Breast epithelium (tissue), 4 donors: ENCODE measurements around the gene NRGN. TPM values are rescaled to one million over a fixed set of nuclear protein-coding genes. Genes with fewer than 3 reads are reported as not detected.
A peak's percentile ranks its signal among the peaks of the same experiment; 100 is the strongest.

Experiments used
- DNase-seq, 2 donors: peaks; one replicate each; pipeline ENCODE4 v3.0.0-alpha.2; 2019; ENCODE audit warnings: low spot score in 2 of 2
- H3K27ac ChIP-seq, 2 donors: fragments of 200-600 bp; sonication (generic) in 1 of 2; one replicate each; pipeline ENCODE4 v1.5.1; 2016 to 2019; ENCODE audit warnings: mild to moderate bottlenecking in 1 of 2
- H3K27me3 ChIP-seq, 2 donors: fragments of 200-600 bp; sonication (generic) in 1 of 2; one replicate each; pipeline versions ENCODE4 v1.5.1 to v1.6.0; 2017 to 2019; ENCODE audit warnings: control low read depth in 1 of 2, mild to moderate bottlenecking in 1 of 2
- H3K36me3 ChIP-seq: fragments of 200-600 bp; one replicate; pipeline ENCODE4 v1.5.1; 2019
- H3K4me1 ChIP-seq, 2 donors: fragments of 200-600 bp; sonication (generic); one replicate each; pipeline ENCODE4 v1.5.1; 2016 to 2019; ENCODE audit warnings: control low read depth in 1 of 2
- H3K4me3 ChIP-seq, 3 donors: fragments of 200-600 bp; sonication (generic); 1 replicate in 2 of 3; 2 replicates in 1 of 3; pipeline ENCODE4 v1.5.1; 2016 to 2019; ENCODE audit warnings: mild to moderate bottlenecking in 3 of 3, moderate library complexity in 2 of 3
- H3K9me3 ChIP-seq, 2 donors: fragments of 200-600 bp; sonication (generic) in 1 of 2; one replicate each; pipeline ENCODE4 v1.5.1; 2016 to 2019; ENCODE audit warnings: control low read depth in 1 of 2
- POLR2A ChIP-seq: fragments of 450-650 bp; IDR thresholded peaks from one replicate; pipeline ENCODE4 v1.6.1; 2016; ENCODE audit warnings: antibody characterized with exemption, mild to moderate bottlenecking, moderate library complexity
- POLR2AphosphoS5 ChIP-seq, 3 donors: sonication (generic); formaldehyde crosslinking; IDR thresholded peaks; one replicate each; pipeline ENCODE4 v1.6.1; 2017; ENCODE audit warnings: antibody characterized with exemption in 3 of 3
- intact Hi-C: fragments of 100-400 bp; cut with DNase I; formaldehyde crosslinking; loops from one replicate; pipeline ENCODE4 v1.15.1; 2023; ENCODE audit warnings: low total_unique reads
- total RNA-seq, 3 donors: library from RNA; depleted of rRNA; stranded (reverse); fragments of >200 nt; gene quantifications; one replicate each; pipeline ENCODE4 v1.1.0, GENCODE V29; 2016
- TF ChIP-seq, protein P1 (sequence below), 3 donors: fragments of 450-650 bp; IDR thresholded peaks; one replicate each; pipeline ENCODE4 v1.5.1; 2016 to 2017; ENCODE audit warnings: antibody characterized with exemption in 3 of 3, mild to moderate bottlenecking in 3 of 3, moderate library complexity in 3 of 3

NRGN gene
- total RNA-seq, 3 donors from 2014 or later = 0.33 to 0.48 (median 0.44) TPM

GRCh38 chr11:124783002-124783401 is 43.3 kb downstream of the NRGN start:
- TF ChIP-seq POLR2A = no peak
- TF ChIP-seq, protein P1, sequence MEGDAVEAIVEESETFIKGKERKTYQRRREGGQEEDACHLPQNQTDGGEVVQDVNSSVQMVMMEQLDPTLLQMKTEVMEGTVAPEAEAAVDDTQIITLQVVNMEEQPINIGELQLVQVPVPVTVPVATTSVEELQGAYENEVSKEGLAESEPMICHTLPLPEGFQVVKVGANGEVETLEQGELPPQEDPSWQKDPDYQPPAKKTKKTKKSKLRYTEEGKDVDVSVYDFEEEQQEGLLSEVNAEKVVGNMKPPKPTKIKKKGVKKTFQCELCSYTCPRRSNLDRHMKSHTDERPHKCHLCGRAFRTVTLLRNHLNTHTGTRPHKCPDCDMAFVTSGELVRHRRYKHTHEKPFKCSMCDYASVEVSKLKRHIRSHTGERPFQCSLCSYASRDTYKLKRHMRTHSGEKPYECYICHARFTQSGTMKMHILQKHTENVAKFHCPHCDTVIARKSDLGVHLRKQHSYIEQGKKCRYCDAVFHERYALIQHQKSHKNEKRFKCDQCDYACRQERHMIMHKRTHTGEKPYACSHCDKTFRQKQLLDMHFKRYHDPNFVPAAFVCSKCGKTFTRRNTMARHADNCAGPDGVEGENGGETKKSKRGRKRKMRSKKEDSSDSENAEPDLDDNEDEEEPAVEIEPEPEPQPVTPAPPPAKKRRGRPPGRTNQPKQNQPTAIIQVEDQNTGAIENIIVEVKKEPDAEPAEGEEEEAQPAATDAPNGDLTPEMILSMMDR (IDR thresholded peaks at IDR 0.05) = no peak
- no peak for TF ChIP-seq POLR2AphosphoS5 (IDR thresholded peaks at IDR 0.05)
- no peak overlapping the region for H3K27ac ChIP-seq
- no peaks in the 10 kb centered on the region for H3K9me3 ChIP-seq
- intact Hi-C loops = no loop called here
- no peaks in the 10 kb centered on the region for H3K36me3 ChIP-seq
- no peak overlapping the region for H3K4me3 ChIP-seq
- no peaks in the 10 kb centered on the region for H3K4me1 ChIP-seq
- no peak for DNase-seq
- no peaks in the 10 kb centered on the region for H3K27me3 ChIP-seq

- Histone ChIP-seq H3K36me3 (no peaks in the 10 kb centered on the region), H3K9me3 (no peaks in the 10 kb centered on the region), H3K4me3 (no peak overlapping the region), H3K27ac (no peak overlapping the region), H3K27me3 (no peaks in the 10 kb centered on the region), H3K4me1 (no peaks in the 10 kb centered on the region)
- DNase-seq = no peak
- intact Hi-C loops = no loop called here
- TF ChIP-seq POLR2AphosphoS5 (IDR thresholded peaks at IDR 0.05) = no peak
- TF ChIP-seq, protein P1 (IDR thresholded peaks at IDR 0.05) = no peak
- no peak for TF ChIP-seq POLR2A
Observed at GRCh38 chr11:124784051-124784450, 44.3 kb downstream of the NRGN start.

- Histone ChIP-seq H3K36me3 (no peaks in the 10 kb centered on the region), H3K4me1 (no peaks in the 10 kb centered on the region), H3K4me3 (no peak overlapping the region), H3K9me3 (no peaks in the 10 kb centered on the region), H3K27me3 (no peaks in the 10 kb centered on the region), H3K27ac (no peak overlapping the region)
- TF ChIP-seq POLR2AphosphoS5 (IDR thresholded peaks at IDR 0.05) = no peak
- TF ChIP-seq, protein P1 (IDR thresholded peaks at IDR 0.05) = no peak
- no peak for TF ChIP-seq POLR2A
- no peak for DNase-seq
- intact Hi-C loops = no loop called here
Observed at GRCh38 chr11:124788521-124788920, 48.8 kb downstream of the NRGN start.

- Histone ChIP-seq H3K4me3 (no peak overlapping the region), H3K9me3 (no peaks in the 10 kb centered on the region), H3K4me1 (no peaks in the 10 kb centered on the region), H3K27me3 (no peaks in the 10 kb centered on the region), H3K27ac (no peak overlapping the region), H3K36me3 (no peaks in the 10 kb centered on the region)
- intact Hi-C loops = loop anchor here (5.0 kb wide), 1 partner anchor 86 kb away; no protein-coding TSS in a partner anchor
- no peak for DNase-seq
- no peak for TF ChIP-seq POLR2A
- TF ChIP-seq, protein P1 (IDR thresholded peaks at IDR 0.05) = no peak
- TF ChIP-seq POLR2AphosphoS5 (IDR thresholded peaks at IDR 0.05) = no peak
Observed at GRCh38 chr11:124791626-124792341, 52.0 kb downstream of the NRGN start.

DNA sequence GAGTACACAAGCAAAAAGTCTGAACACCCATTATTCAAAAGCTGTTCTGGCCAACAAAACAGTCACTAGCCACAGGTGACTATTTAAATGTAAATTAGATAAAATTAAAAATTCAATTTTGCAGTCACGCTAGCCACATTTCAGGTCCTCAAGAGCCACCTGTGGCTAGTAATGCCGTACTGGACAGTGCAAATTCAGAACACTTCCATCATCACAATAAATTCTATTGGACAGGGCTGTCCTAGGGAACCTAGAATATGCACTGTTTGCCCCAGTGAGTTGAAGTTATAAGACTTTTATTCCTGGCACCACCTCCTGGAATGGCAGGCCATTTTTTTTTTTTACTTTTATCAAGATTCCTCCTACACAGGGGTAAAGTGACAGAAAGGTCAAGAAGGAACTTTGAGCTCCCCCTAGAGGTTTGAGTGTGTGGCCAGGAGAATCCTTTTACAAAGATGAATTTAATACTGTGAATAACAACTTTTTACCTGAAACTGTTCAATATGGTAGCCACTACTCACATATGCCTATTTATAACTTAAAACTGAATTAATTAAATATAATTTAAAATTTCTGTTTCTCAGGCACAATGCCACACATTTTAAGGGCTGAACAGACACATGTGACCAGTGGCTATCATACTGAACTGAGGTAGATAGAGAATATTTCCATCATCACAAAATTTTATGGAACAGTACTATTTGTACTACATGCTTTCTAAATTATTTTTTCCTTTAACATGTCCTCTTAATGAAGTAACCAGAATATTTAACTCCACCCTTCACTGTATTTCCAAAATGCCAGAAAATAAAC is 53.9 kb downstream of the NRGN start:
- H3K9me3 ChIP-seq = no peaks in the 10 kb centered on the region
- no peak overlapping the region for H3K4me3 ChIP-seq
- TF ChIP-seq POLR2A = no peak
- TF ChIP-seq, protein P1 (IDR thresholded peaks at IDR 0.05) = peak in 2 of 3 donors; percentile 18 to 22
- H3K4me1 ChIP-seq = peaks cover 0 to 3% of the 10 kb centered on the region in 2 donors
- no peaks in the 10 kb centered on the region for H3K27me3 ChIP-seq
- H3K27ac ChIP-seq = no peak overlapping the region
- no peak for DNase-seq
- no peaks in the 10 kb centered on the region for H3K36me3 ChIP-seq
- intact Hi-C loops = loop anchor here (5.0 kb wide), 1 partner anchor 84 kb away; no protein-coding TSS in a partner anchor
